ACHN (cell line): ENCODE results near the gene ULBP2.
"Not testable (repeated sequence)": the region's sequence is repeated elsewhere in the genome, so short reads cannot be mapped to it uniquely, and the experiment has no call there.

ENCODE experiments used
- DNase-seq: peaks from one replicate; pipeline ENCODE4 v3.0.0-alpha.2; 2015
- in situ Hi-C: cut with HindIII; loops from 2 replicates; pipeline ENCODE4 v1.10.0; 2017; ENCODE audit warnings: low sequenced_read_pairs, low pct_ligation_motif_present, low pct_unique_long_range_greater_than_20kb

Gene ULBP2

DNA sequence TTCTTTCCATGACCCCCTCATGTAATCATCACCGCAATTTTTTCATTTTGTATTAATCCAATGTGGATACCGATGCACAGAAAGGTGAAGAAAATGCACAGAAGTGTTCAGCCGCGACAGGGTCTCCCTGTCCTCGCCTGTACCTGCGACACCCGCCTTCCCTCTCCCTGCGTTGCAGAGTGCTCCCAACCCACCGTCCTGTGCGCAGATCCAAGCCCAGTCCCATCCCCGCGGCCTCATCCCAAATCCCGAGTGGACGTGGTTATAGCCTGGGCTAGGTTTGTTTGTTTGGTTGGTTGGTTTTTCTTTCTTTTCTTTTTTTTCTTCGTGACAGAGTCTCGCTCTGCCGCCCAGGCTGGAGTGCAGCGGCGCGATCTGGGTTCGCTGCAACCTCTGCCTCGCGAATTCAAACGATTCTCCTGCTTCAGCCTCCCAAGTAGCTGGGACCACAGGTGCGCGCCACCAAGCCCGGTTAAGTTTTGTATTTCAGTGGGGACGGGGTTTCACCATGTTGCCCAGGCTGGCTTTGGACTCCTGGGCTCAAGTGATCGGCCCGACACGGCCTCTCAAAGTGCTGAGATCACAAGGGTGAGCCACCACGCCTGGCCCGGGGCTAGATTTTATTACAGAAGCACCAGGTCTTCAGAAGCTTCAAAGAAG, 18.4 kb upstream of the ULBP2 start:
- in situ Hi-C loops, result no loop called here

DNA sequence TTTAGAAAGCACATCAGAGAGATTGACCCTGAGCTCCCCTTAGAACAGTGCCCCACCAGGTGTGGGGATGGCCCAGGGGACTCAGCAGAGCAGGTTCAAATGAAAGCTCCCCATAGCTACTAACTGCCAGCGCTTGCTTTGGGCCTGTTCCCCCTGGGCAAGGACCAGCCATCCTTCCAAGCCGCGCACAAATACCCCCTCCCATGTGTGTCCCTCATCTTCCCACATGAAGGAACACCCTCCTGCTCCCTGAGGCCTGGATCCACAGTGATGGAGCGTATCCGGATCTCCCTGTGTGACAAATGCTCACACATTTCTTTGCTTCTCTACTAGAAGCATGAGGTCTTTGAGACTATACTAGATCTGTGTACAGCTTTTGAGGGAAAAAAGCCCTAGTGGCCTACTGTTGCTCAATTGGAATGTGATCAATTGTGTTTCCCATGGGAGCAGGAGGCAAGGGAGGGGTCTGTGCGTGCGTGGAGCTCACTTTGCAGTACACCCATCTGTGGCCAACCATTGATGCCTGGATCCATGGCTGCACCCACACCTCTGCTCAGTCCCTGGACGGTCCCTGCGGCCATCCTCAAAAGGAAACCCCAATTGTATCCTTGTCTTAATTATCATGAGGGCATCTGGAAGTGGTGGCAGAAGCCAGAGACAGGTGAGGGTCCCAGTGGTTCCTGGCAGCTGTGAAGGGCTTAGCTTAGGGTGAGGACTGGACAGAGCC, 17.4 kb upstream of the ULBP2 start:
- no peak for DNase-seq
- in situ Hi-C loops, result no loop called here

More for the DNA sequence above, 18.4 kb upstream of the ULBP2 start:
- no peak for DNase-seq

DNA sequence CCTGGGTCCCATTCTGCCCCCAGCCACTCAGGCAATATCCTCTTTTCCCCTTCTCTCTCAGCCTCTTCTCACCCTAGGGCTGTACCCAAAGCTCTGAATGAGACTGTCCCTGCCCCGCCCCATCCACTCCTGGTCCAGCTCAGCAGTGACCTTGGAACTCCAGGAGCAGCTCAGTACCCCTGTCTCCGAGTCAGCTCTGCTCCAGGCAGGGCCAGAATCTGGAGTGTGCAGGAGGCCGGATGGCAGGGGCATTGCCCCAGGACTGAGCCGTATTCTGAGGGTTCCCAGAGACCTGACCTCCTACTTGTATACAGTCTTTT, 16.9 kb upstream of the ULBP2 start:
- in situ Hi-C loops, result no loop called here
- no peak for DNase-seq

DNA sequence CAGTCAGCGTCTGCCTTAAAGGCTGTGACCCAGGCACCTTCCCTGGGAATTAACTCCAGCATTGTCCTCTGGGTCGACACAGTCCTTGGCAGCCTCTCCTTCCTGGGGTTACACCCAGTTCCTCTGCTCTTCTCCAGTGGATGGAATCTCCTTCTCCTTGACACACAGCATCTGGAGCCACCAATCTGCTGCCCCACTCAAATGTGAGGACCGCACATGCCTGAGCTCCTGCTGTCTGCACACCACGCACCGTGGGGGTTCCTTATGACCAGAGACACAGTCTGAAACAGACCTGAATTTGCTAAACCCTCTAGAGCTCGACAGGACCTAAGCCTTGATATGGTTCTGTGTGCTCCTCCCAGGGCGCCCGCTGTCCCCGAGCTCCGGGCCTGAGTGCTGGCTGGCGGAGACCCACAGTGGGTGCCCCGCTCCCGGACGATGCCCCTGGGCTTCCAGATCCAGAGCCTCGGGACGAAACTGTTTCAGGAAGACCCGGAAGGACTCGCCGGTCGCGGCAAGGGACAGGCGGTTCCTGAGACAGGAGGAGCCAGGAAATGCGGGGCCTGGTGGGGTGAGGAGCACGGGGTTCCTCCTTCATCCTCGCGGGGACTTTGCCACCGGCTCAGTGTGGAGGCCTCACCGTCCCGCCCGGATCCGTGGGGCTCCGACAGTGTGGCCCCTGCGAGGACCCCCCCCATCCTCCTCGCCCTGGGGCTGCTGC, 16.4 kb upstream of the ULBP2 start:
- in situ Hi-C loops, result no loop called here
- no peak for DNase-seq

DNA sequence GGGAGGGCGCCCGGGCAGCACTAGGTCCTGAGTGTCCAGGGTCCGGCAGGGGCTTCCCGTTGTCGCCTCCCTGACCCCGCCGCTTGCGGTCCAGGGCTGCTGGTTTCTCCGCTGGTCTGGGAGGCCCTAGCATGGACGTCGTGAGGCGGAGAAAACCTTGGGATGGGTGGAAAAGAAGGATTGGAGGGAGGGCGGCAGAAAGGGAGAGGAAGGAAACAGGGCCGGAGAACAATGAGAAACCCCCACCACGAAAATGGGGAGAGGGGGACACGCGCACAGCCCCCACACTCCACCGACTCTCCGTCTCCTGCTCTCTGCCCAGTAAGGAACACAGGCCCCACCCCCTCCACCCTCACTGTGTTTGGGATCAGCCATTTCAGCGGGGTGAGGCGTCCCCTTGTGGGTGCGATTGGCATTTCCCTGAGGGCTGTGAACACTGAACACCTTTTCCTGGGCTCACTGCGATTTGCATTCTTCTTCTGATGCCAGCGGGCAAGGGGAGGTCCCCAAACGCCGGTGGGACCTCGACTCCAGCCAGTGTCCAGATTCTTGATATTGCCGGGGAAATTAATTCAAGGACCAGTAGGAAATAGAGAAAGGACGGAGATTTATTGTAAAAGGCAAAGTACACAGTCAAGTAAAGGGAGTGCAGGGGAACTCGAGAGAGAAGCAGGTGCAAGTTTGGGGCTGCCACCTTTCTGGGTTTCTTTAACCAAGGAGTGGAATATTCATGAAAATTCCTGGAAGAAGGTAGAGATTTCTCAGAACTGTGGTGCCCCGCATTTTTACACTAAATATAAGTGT, 15.6 kb upstream of the ULBP2 start:
- in situ Hi-C loops, result no loop called here

DNA sequence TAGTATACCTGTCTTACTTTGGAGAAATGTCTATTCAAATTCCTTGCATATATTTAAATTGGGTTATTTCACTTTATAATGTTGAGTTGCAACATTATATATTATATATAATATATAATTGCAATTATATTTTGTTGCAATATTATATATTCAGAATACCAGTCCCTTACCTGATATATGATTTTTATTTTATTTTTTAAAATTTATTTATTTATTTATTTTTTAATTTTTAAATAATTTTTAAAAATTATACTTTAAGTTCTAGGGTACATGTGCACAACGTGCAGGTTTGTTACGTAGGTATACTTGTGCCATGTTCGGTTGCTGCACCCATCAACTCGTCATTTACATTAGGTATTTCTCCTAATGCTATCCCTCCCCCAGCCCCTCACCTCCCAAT, 14.8 kb upstream of the ULBP2 start:
- in situ Hi-C loops, DNase-seq: not testable (repeated sequence)

More for the DNA sequence above, 15.6 kb upstream of the ULBP2 start:
- DNase-seq, result peak; percentile 78

DNA sequence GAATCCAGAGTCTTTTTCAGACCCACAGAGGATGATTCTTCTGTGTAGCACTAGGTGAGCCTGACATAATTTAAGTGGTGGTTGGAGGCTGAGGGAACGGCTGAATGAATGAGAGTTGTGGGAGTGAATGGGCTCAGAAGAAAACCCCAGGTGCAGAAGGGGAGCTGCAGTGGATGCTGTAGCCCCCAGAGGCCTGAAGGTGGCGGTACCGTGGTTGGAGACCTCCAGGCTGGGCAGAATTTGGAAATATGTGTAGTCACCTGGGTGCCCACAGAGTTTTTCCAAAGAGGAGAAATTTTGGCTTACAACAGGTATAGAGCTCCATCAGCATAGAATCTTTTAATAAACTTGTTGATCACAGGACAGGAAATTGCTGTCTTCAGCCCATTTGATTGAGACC, 12.4 kb upstream of the ULBP2 start:
- no peak for DNase-seq
- in situ Hi-C loops, result no loop called here

DNA sequence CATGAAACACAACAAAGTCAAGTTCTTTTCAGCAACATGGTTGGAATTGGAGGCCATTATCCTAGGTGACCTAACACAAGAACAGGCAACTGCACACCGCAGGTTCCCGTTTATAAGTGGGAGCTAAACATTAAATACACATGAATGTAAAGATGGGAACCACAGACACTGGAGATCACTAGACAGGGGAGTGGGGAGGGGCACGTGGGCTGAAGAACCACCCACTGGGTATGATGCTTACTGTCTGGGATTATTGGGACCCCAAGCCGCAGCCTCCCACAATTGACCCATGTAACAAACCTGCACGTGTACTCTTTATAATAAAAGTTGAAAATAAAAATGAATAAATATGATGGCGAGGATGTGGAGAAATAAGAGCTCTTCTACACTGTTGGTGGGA, 10.3 kb upstream of the ULBP2 start:
- no peak for DNase-seq
- in situ Hi-C loops, result no loop called here

DNA sequence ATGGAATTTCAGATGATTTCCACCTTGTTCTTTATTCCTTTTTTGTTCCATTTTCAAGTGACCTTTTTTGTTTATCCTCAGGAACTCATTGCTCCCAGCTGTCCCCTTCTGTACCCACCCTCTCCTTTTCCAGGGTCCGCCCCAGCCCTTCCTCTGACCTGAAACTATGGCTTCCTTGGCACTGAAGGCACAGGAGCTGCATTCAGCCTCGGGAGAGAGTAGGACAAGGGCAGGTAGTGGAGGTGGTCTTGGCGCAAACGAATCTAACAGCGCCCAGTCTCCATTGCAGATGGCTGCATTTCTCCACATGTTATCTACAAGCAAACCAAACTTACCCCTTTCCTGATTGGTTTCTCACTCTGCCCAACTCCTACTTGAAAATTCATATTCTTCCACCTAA, 8.8 kb upstream of the ULBP2 start:
- in situ Hi-C loops, result no loop called here
- DNase-seq, result no peak

DNA sequence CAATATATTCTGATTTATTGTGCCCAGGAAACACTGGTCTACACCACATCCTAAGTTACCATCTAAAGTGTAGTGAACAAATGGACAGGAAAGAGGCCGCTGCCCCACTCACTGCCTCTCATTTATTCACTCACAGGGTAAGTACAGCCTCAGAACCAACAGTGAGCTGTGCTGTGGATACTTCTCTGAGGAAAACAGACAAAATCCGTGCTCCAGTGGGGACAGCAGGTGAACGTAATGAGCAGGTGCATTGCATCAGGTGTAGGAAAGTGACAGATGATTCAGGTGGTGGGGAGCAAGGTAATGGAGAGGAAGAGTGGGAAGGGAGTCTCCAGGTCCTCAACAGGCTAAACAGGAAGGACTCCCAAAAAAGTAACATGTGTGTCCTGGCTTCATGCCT, 8.4 kb upstream of the ULBP2 start:
- in situ Hi-C loops, result no loop called here
- DNase-seq, result no peak

DNA sequence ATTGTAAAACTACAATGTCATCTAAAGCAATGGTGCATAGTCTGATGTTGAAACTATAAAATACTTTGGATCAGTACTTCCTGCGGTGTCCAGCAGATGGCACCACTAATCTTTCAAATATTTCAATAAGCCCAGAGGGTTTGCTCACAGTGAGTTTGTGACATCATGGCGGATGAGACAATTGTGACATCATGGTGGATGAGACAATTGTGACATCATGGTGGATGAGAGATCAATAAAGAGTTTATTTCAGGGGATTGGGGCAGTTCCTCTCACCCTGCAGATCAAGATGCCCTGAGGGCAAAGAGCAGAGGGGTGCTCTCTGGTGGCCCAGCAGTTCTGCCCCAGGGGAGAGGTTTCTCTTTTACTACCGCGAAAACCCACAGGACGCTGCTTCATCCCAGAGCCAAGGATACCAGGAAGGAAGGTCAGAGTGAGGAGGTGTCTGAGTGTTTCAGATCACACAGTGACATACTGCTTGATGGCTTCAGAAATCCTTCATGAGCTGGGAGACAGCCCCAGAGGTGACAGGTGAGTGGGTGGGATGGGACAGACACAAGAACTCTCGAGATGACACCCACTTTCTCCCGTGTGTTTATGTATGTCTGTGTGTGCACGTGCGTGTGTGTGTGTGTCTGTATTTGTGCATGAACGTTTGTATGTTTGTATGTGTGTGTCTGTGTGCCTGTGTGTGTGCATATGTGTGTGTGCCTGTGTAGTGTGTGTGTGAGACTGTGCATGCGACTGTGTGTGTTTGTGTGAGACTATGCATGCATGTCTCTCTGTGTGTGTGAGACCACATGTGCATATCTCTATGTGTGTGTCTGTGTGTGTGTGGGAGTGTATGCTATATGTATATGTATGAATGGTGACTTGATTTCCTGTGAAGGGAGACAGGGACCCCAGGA, 7.3 kb upstream of the ULBP2 start:
- peak; percentile 69 for DNase-seq
- in situ Hi-C loops, result no loop called here

DNA sequence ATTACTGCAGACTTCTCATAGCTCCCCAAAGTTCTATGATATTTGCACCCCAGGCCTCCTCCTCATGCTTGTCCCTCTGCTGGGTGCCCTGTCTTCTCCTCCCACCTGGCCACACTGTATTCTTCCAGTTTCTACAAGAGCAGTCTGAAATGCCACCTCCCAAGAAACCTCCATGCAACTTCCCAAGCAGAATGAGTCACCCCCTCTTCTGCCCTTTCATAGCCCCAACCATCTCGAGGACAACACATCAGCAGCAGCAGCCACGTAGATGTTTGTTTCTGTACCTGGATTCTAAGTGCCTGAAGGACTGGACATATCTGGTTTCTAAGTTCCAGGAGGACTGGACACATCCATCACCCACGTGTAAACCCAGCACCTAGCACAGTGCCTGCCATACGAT, 6.6 kb upstream of the ULBP2 start:
- no peak for DNase-seq
- in situ Hi-C loops, result no loop called here

DNA sequence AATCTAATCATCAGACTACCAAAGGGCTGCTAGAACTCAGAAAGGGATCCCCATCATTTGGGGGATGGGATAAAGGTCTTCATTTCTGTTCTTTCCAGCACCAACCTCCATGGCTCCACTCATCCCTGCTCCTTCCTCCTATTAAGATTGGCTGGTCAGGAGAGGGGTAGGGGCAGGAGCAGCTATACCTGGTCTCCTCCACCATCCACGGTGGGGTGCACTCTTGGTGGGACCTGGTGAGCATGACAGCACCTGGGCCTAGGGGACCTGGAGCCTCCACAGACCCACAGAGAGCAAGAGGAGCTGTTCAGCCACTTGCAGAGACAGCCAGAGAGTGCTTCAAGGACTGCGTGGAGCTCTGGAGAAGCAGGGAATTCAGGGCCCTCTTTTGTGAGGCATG, 6.1 kb upstream of the ULBP2 start:
- in situ Hi-C loops, result no loop called here
- DNase-seq, result no peak

DNA sequence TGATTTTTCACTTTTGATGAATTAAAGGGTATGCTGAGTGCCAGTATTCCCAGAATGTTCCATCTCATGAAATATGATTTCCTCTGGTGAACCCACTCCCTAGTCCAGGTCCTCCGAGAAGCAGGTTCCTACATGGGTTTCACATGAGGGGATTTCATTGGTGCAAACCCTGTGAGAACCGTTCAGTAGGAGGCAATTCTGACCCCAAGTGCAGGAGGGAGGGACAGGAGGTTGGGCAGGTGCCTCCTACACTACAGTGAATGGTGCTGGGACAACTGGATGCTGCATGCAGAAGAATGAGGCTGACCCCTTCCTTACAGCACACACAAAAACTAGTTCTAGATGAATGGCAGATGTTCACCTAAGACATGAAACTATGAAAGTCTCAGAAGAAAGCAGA, 5.1 kb upstream of the ULBP2 start:
- DNase-seq, result no peak
- in situ Hi-C loops, result no loop called here

DNA sequence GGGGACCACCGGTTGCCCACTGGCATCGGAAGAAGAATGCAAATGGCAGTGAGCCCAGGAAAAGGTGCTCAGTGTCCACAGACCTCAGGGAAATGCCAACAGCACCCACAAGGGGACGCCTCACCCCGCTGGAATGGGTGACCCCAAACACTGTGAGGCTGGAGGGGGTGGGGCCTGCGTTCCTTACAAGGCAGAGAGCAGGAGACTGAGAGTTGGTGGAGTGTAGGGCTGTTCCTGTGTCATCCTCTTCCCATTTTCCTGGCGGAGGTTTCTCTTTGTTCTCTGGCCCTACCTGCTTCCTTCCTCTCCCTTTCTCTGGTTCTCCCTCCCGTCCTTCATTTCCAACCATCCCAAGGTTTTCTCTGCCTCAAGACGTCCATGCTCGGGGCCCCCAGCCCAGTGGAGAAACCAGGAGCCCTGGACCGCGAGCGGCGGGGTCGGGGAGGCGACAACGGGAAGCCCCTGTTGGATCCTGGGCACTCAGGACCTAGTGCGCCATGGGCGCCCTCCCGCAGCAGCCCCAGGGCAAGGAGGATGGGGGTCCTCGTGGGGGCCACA, 3.7 kb upstream of the ULBP2 start:
- in situ Hi-C loops, DNase-seq: not testable (repeated sequence)

DNA sequence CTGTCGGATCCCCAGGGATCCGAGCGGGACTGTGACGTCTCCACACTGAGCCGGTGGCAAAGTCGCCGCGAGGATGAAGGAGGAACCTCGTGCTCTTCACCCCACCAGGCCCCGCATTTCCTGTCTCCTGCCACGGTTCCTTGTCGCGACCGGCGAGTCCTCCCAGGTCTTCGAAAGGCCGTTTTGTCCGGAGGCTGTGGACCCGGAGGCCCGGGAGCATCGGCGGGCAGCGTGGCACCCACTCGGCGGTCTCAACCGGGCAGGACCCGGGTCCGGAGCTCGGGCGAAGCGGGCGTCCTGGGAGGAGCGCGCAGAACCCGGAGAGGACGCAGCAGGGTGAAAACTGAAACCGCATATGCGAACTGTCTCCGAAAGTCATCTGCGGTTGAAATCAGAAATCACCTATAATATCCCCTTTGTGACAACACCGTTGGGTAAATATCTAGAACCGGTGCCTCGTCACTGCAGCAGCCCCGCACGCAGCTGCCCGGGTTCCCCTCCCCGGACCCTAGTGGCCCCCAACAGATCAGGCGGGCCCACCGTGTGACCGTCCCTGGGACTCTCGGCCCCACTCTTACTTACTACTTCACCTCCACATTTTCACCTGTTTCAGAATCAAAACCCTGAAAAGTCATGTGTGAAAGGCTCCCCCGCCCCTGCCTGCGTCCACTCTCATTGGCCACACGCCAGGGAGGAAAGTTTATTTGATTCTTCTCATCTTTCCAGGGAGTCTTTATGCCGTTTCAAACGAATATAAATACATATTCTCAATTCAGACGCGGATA, 3.1 kb upstream of the ULBP2 start:
- in situ Hi-C loops, result no loop called here
- peak; percentile 10 for DNase-seq

DNA sequence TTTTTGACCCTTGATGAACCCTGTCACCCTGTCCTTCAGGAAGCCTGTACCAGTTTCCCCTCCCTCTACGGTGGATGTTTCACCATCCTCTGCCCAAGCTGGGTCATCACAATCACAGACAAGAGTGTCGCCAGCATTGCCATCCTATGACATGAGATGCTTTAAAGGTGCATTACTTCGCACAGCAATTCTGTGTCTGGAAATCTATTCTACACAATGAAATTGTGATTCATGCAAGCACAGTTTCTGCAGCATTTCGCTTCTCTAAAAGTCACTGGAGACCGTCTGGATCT, 2.5 kb upstream of the ULBP2 start:
- in situ Hi-C loops, result no loop called here
- no peak for DNase-seq
